ENCODE measurements around the gene KRTAP23-1. TPM values are rescaled to one million over a fixed set of nuclear protein-coding genes. Genes with fewer than 3 reads are reported as not detected.

The KRTAP23-1 gene
- total RNA-seq = not detected

GRCh38 chr21:30348506-30348905 is at the start of gene KRTAP23-1:
TSS of gene KRTAP23-1 (minus strand) at chr21:30348606. CDS start at chr21:30348606, 0 bp downstream.
- intact Hi-C loops (cut with DNase I) = no loop called here
- TF ChIP-seq POLR2A (IDR thresholded peaks at IDR 0.05) = no peak
- TF ChIP-seq CTCF (IDR thresholded peaks at IDR 0.05) = no peak
- TF ChIP-seq POLR2AphosphoS5 (IDR thresholded peaks at IDR 0.05) = no peak
- no peak for DNase-seq (ENCODE audit: low spot score)
- H3K4me1 ChIP-seq (replicated peaks) = no peaks in the 10 kb centered on the region
- 93% methylated on average over 4 of the region's 4 CpGs for WGBS
- no peaks in the 10 kb centered on the region for H3K36me3 ChIP-seq
- H3K27me3 ChIP-seq (replicated peaks; ENCODE audit: insufficient read depth) = no peaks in the 10 kb centered on the region
- no peak within 1 kb of the TSS for H3K4me3 ChIP-seq
- H3K9me3 ChIP-seq = no peaks in the 10 kb centered on the region
- no peak within 1 kb of the TSS for H3K27ac ChIP-seq

GRCh38 chr21:30395731-30396130 is 47.3 kb upstream of the KRTAP23-1 start, which contains the start of gene KRTAP13-1:
TSS of gene KRTAP13-1 (plus strand) at chr21:30396031. CDS start at chr21:30396087, 56 bp downstream.
- Histone ChIP-seq H3K4me1 (replicated peaks) (no peaks in the 10 kb centered on the region), H3K27me3 (replicated peaks; ENCODE audit: insufficient read depth) (no peaks in the 10 kb centered on the region), H3K4me3 (no peak within 1 kb of the TSS), H3K27ac (no peak within 1 kb of the TSS), H3K9me3 (no peaks in the 10 kb centered on the region), H3K36me3 (no peaks in the 10 kb centered on the region)
- 85% methylated on average over 4 of the region's 4 CpGs for WGBS
- no peak for TF ChIP-seq POLR2AphosphoS5 (IDR thresholded peaks at IDR 0.05)
- no peak for TF ChIP-seq POLR2A (IDR thresholded peaks at IDR 0.05)
- intact Hi-C loops (cut with DNase I) = no loop called here
- no peak for DNase-seq (ENCODE audit: low spot score)

- DNase-seq (ENCODE audit: low spot score) = no peak
- H3K27ac ChIP-seq = no peak overlapping the region
- intact Hi-C loops (cut with DNase I) = no loop called here
- H3K27me3 ChIP-seq (replicated peaks; ENCODE audit: insufficient read depth) = no peaks in the 10 kb centered on the region
- H3K9me3 ChIP-seq = no peaks in the 10 kb centered on the region
- H3K36me3 ChIP-seq = no peaks in the 10 kb centered on the region
- WGBS = 83% methylated on average over 2 of the region's 2 CpGs
- no peaks in the 10 kb centered on the region for H3K4me1 ChIP-seq (replicated peaks)
- no peak overlapping the region for H3K4me3 ChIP-seq
- TF ChIP-seq POLR2AphosphoS5 (IDR thresholded peaks at IDR 0.05) = no peak
- no peak for TF ChIP-seq CTCF (IDR thresholded peaks at IDR 0.05)
- TF ChIP-seq POLR2A (IDR thresholded peaks at IDR 0.05) = no peak
These were observed 43.2 kb upstream of the KRTAP23-1 start for GRCh38 chr21:30391492-30392025.

GRCh38 chr21:30382201-30382600 is 33.8 kb upstream of the KRTAP23-1 start:
- intact Hi-C loops (cut with DNase I) = no loop called here
- no peak for DNase-seq (ENCODE audit: low spot score)
- TF ChIP-seq POLR2A (IDR thresholded peaks at IDR 0.05) (no peak), CTCF (IDR thresholded peaks at IDR 0.05) (no peak), POLR2AphosphoS5 (IDR thresholded peaks at IDR 0.05) (no peak)
- no peaks in the 10 kb centered on the region for H3K27me3 ChIP-seq (replicated peaks; ENCODE audit: insufficient read depth)
- no peak overlapping the region for H3K4me3 ChIP-seq
- no peaks in the 10 kb centered on the region for H3K9me3 ChIP-seq
- no peaks in the 10 kb centered on the region for H3K36me3 ChIP-seq
- 74% methylated on average over 1 of the region's 1 CpG for WGBS
- no peaks in the 10 kb centered on the region for H3K4me1 ChIP-seq (replicated peaks)
- H3K27ac ChIP-seq = no peak overlapping the region

- intact Hi-C loops (cut with DNase I) = no loop called here
- 76% methylated on average over 5 of the region's 5 CpGs for WGBS
These were observed 23.8 kb upstream of the KRTAP23-1 start, which contains the start of gene KRTAP13-2 for GRCh38 chr21:30372139-30372770. TSS of gene KRTAP13-2 (minus strand) at chr21:30372271. CDS start at chr21:30372213, 58 bp downstream.

More at GRCh38 chr21:30372139-30372770, 23.8 kb upstream of the KRTAP23-1 start, which contains the start of gene KRTAP13-2:
- Histone ChIP-seq H3K27me3 (replicated peaks; ENCODE audit: insufficient read depth) (no peaks in the 10 kb centered on the region), H3K9me3 (no peaks in the 10 kb centered on the region), H3K36me3 (no peaks in the 10 kb centered on the region), H3K4me3 (no peak within 1 kb of the TSS), H3K27ac (no peak within 1 kb of the TSS), H3K4me1 (replicated peaks) (no peaks in the 10 kb centered on the region)
- TF ChIP-seq POLR2AphosphoS5 (IDR thresholded peaks at IDR 0.05) = no peak
- no peak for TF ChIP-seq CTCF (IDR thresholded peaks at IDR 0.05)
- no peak for TF ChIP-seq POLR2A (IDR thresholded peaks at IDR 0.05)
- no peak for DNase-seq (ENCODE audit: low spot score)

Data from prostate gland (tissue), 2 donors.